SK-N-SH (cell line): ENCODE data around the gene RPH3AL. TPM values are rescaled to one million over a fixed set of nuclear protein-coding genes. Genes with fewer than 3 reads are reported as not detected.

Experiments used
- CTCF ChIA-PET: fragments of 300-600, 350-600 bp; formaldehyde crosslinking; extraction: SDS; loops from one replicate; lab custom pipeline; 2021; lab: Yijun Ruan, JAX
- POLR2A ChIA-PET: fragments of 350-600 bp; sonication (Branson Sonifier 250); formaldehyde crosslinking; extraction: SDS; loops from one replicate; lab custom pipeline; 2020; ENCODE audit warnings: antibody characterized with exemption, inconsistent platforms; lab: Yijun Ruan, JAX
- DNase-seq: peaks from one replicate; pipeline ENCODE4 v3.0.0; 2012
- H2AFZ ChIP-seq: fragments of 200-600 bp; sonication (generic); 2 replicates; pipeline ENCODE4 v1.8.1; 2016; ENCODE audit warnings: antibody characterized with exemption, mild to moderate bottlenecking, low read depth
- H3F3A ChIP-seq: fragments of 200-600 bp; sonication (generic); replicated peaks from 2 replicates; pipeline ENCODE3; 2016; ENCODE audit warnings: antibody characterized with exemption, mild to moderate bottlenecking; ENCODE audit not compliant: insufficient read depth
- H3K27ac ChIP-seq, 2 experiments: fragments of 200-500 bp in 1 of 2; fragments of 200-600 bp in 1 of 2; sonication (Bioruptor generic) in 1 of 2; sonication (generic), shearing (Covaris generic) in 1 of 2; 2 replicates each; pipeline versions ENCODE4 v1.5.1 to v1.6.1; 2014 to 2016; ENCODE audit warnings: low read depth in 2 of 2, inconsistent platforms in 1 of 2, low read length in 1 of 2, mild to moderate bottlenecking in 1 of 2, mixed read lengths in 1 of 2
- H3K27me3 ChIP-seq: fragments of 200-600 bp; sonication (generic), shearing (Covaris generic); 2 replicates; pipeline ENCODE4 v1.6.1; 2016; ENCODE audit warnings: mixed run types; ENCODE audit not compliant: insufficient read depth
- H3K36me3 ChIP-seq, 2 experiments: fragments of 200-500 bp in 1 of 2; fragments of 200-600 bp in 1 of 2; sonication (Bioruptor generic) in 1 of 2; sonication (generic) in 1 of 2; replicated peaks in 1 of 2; 2 replicates each; pipeline versions ENCODE3 to v1.5.1; 2014 to 2016; ENCODE audit warnings: low read length in 1 of 2, mild to moderate bottlenecking in 1 of 2; ENCODE audit not compliant: insufficient read depth in 2 of 2, control insufficient read depth in 1 of 2
- H3K4me1 ChIP-seq, 2 experiments: fragments of 200-500 bp in 1 of 2; fragments of 200-600 bp in 1 of 2; sonication (Bioruptor generic) in 1 of 2; sonication (generic), shearing (Covaris generic) in 1 of 2; 2 replicates each; pipeline versions ENCODE4 v1.5.1 to v1.6.1; 2014 to 2016; ENCODE audit warnings: low read depth in 1 of 2, low read length in 1 of 2, mixed run types in 1 of 2; ENCODE audit not compliant: insufficient read depth in 2 of 2, control insufficient read depth in 1 of 2
- H3K4me2 ChIP-seq: fragments of 200-600 bp; sonication (generic), shearing (Covaris generic); 2 replicates; pipeline ENCODE4 v1.6.1; 2017; ENCODE audit warnings: mixed run types
- H3K4me3 ChIP-seq, 2 experiments: fragments of 200-500 bp in 1 of 2; fragments of 200-600 bp in 1 of 2; sonication (Bioruptor generic) in 1 of 2; sonication (generic), shearing (Covaris generic) in 1 of 2; 2 replicates each; pipeline versions ENCODE4 v1.5.1 to v1.8.1; 2014 to 2016; ENCODE audit warnings: low read depth in 2 of 2, inconsistent platforms in 1 of 2, low read length in 1 of 2, mild to moderate bottlenecking in 1 of 2, mixed read lengths in 1 of 2, moderate library complexity in 1 of 2
- H3K79me2 ChIP-seq: fragments of 200-600 bp; sonication (generic); 2 replicates; pipeline ENCODE4 v1.8.1; 2017; ENCODE audit warnings: mild to moderate bottlenecking; ENCODE audit not compliant: insufficient read depth
- H3K9ac ChIP-seq: fragments of 200-600 bp; sonication (generic); 2 replicates; pipeline ENCODE4 v1.6.1; 2017; ENCODE audit warnings: mixed run types
- H3K9me2 ChIP-seq: fragments of 200-600 bp; sonication (generic); 2 replicates; pipeline ENCODE4 v1.6.1; 2017; ENCODE audit warnings: mixed run types
- H3K9me3 ChIP-seq: fragments of 200-600 bp; sonication (generic); 2 replicates; pipeline ENCODE4 v1.6.1; 2017; ENCODE audit warnings: mixed run types, mild to moderate bottlenecking, moderate library complexity
- H4K20me1 ChIP-seq: fragments of 200-600 bp; sonication (generic); 2 replicates; pipeline ENCODE4 v1.6.1; 2017; ENCODE audit warnings: mild to moderate bottlenecking, mixed run types; ENCODE audit not compliant: insufficient read depth
- ELF1 ChIP-seq: IDR thresholded peaks from 2 replicates; pipeline ENCODE4 v1.4.0; 2012
- EZH2phosphoT487 ChIP-seq: fragments of 200-600 bp; sonication (generic); IDR thresholded peaks from 2 replicates; pipeline ENCODE4 v1.6.1; 2017; ENCODE audit warnings: low read depth, mixed run types, mild to moderate bottlenecking, antibody characterized with exemption, moderate library complexity, borderline replicate concordance
- FOXJ3 ChIP-seq: sonication (generic); formaldehyde crosslinking; IDR thresholded peaks from 2 replicates; pipeline ENCODE4 v1.5.1; 2020; ENCODE audit warnings: mild to moderate bottlenecking, missing genetic modification reagents
- GABPA ChIP-seq: IDR thresholded peaks from 2 replicates; pipeline ENCODE4 v1.4.0; 2012; ENCODE audit warnings: low read depth, mild to moderate bottlenecking
- GATA2 ChIP-seq: sonication (generic); formaldehyde crosslinking; IDR thresholded peaks from 2 replicates; pipeline ENCODE4 v1.5.0; 2020; ENCODE audit warnings: mild to moderate bottlenecking, missing genetic modification reagents
- JUND ChIP-seq: IDR thresholded peaks from 2 replicates; pipeline ENCODE4 v1.4.0; 2012
- NRF1 ChIP-seq: IDR thresholded peaks from 2 replicates; pipeline ENCODE4 v1.6.1; 2012; ENCODE audit warnings: low read depth, mild to moderate bottlenecking, low read length
- PBX3 ChIP-seq: IDR thresholded peaks from 2 replicates; pipeline ENCODE4; 2012
- RAD21 ChIP-seq: IDR thresholded peaks from 2 replicates; pipeline ENCODE4 v1.6.1; 2012; ENCODE audit warnings: mild to moderate bottlenecking, low read length
- RCOR1 ChIP-seq: fragments of 150-350 bp; IDR thresholded peaks from 2 replicates; pipeline ENCODE4 v1.6.1; 2017; ENCODE audit warnings: antibody characterized with exemption, low read length
- RXRA ChIP-seq: IDR thresholded peaks from 2 replicates; pipeline ENCODE4 v1.4.0; 2012; ENCODE audit warnings: low read depth, mild to moderate bottlenecking, borderline replicate concordance
- SIN3A ChIP-seq: IDR thresholded peaks from 2 replicates; pipeline ENCODE4 v1.6.1; 2012; ENCODE audit warnings: low read depth, mild to moderate bottlenecking, low read length, moderate library complexity, borderline replicate concordance
- TCF12 ChIP-seq: IDR thresholded peaks from 2 replicates; pipeline ENCODE4 v1.4.0; 2012
- USF1 ChIP-seq: IDR thresholded peaks from 2 replicates; pipeline ENCODE4 v1.4.0; 2012; ENCODE audit warnings: low read depth, borderline replicate concordance
- WGBS: methylation state at CpG from one replicate; pipeline ENCODE4 v1.1.6; 2017; ENCODE audit warnings: low lambda C conversion rate; 5-methylcytosine and 5-hydroxymethylcytosine counted together
- polyA plus RNA-seq, 3 experiments: library from polyadenylated mRNA; depleted of rRNA; stranded (reverse); fragments of >200 nt; gene quantifications; 2 replicates each; pipeline ENCODE4 v1.2.3, GENCODE V29; 2012
- TF ChIP-seq, protein P1 (sequence below): IDR thresholded peaks from 2 replicates; pipeline ENCODE4 v1.4.0; 2012; ENCODE audit warnings: low read depth, borderline replicate concordance
- TF ChIP-seq, protein P2 (sequence below): fragments of 150-350 bp; IDR thresholded peaks from 2 replicates; pipeline ENCODE4 v1.6.1; 2016; ENCODE audit warnings: mild to moderate bottlenecking, low read depth, low read length

RPH3AL gene
- polyA plus RNA-seq, 1 of the 3 experiments (the other 2 are of a cell fraction) = 2.9 TPM

DNA sequence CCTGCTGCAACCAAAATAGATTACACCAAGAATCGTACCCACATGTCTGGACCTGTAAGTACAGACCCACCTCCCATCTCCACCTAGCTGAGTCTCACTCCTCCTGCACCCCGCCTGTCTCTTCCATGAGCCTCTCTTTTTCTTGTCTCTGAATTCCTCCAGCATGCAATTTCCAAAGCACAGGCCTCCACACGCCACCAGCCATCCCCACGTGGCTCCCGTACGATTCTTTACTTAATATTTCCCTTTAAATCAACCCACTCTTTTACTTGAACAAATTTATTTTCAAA lies 1.2 kb downstream of the RPH3AL start:
- Histone ChIP-seq H2AFZ (no peak overlapping the region), H3K4me3 (no peak overlapping the region), H3K36me3 (no peaks in the 10 kb centered on the region), H3K9me3 (no peaks in the 10 kb centered on the region), H3K4me1 (peaks cover 0 to 25% of the 10 kb centered on the region in 2 experiments; a peak in 1 of 4 replicates), H3F3A (no peaks in the 10 kb centered on the region), H3K27me3 (no peaks in the 10 kb centered on the region), H3K79me2 (no peaks in the 10 kb centered on the region), H3K9ac (no peak overlapping the region), H4K20me1 (no peaks in the 10 kb centered on the region), H3K4me2 (no peak overlapping the region), H3K27ac (no peak overlapping the region), H3K9me2 (no peaks in the 10 kb centered on the region)
- ChIA-PET CTCF (interaction anchor here (0.8 kb wide), 1 partner anchor 140 kb away, joined by 3 read pairs; no protein-coding TSS in a partner anchor), POLR2A (no interaction called here)
- no peak for DNase-seq
- WGBS = 89% methylated on average over 6 of the region's 6 CpGs
- TF ChIP-seq, protein P1, sequence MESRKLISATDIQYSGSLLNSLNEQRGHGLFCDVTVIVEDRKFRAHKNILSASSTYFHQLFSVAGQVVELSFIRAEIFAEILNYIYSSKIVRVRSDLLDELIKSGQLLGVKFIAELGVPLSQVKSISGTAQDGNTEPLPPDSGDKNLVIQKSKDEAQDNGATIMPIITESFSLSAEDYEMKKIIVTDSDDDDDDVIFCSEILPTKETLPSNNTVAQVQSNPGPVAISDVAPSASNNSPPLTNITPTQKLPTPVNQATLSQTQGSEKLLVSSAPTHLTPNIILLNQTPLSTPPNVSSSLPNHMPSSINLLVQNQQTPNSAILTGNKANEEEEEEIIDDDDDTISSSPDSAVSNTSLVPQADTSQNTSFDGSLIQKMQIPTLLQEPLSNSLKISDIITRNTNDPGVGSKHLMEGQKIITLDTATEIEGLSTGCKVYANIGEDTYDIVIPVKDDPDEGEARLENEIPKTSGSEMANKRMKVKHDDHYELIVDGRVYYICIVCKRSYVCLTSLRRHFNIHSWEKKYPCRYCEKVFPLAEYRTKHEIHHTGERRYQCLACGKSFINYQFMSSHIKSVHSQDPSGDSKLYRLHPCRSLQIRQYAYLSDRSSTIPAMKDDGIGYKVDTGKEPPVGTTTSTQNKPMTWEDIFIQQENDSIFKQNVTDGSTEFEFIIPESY = no peak
- TF ChIP-seq USF1 (no peak), SIN3A (no peak), TCF12 (no peak), RXRA (no peak), EZH2phosphoT487 (no peak), PBX3 (no peak), FOXJ3 (CRISPR knock-in tag) (no peak), GABPA (no peak), JUND (no peak), RAD21 (no peak), GATA2 (CRISPR knock-in tag) (no peak), RCOR1 (no peak), NRF1 (no peak), ELF1 (no peak)
- TF ChIP-seq, protein P2, sequence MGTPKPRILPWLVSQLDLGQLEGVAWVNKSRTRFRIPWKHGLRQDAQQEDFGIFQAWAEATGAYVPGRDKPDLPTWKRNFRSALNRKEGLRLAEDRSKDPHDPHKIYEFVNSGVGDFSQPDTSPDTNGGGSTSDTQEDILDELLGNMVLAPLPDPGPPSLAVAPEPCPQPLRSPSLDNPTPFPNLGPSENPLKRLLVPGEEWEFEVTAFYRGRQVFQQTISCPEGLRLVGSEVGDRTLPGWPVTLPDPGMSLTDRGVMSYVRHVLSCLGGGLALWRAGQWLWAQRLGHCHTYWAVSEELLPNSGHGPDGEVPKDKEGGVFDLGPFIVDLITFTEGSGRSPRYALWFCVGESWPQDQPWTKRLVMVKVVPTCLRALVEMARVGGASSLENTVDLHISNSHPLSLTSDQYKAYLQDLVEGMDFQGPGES = no peak
